ENCODE results near the gene YPEL1. TPM values are rescaled to one million over a fixed set of nuclear protein-coding genes. Genes with fewer than 3 reads are reported as not detected.

YPEL1 gene
- total and polyA plus RNA-seq, 11 donors, result 2.5 to 10.0 (median 7.3) TPM

DNA sequence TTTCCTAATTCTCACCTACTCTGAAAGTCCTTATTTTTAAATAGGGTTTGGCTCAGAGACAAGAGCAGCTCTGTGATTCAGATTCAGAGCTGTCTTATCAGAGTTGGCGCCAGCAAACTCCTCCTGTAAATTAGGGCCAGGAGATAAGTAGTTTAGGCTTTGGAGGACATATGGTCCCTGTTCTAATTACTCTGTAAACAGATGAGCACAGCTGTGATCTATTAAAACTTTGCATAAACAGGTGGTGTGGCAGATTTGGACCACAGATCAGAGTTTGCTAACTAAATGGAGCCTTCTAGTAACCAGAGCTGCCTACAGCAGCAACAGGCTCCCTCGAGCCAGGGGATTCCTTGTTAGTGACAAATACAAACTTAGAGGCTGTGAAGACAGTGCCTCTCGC lies 27.9 kb downstream of the YPEL1 start:
- DNase-seq (no peak), ATAC-seq (peak in 3 of 4 donors; percentile 7 to 27 (median 11))
- no peaks in the 10 kb centered on the region for H3K27me3 ChIP-seq
- H3K9me3 ChIP-seq, result no peaks in the 10 kb centered on the region
- intact Hi-C loops (cut with DNase I), result no loop called here
- TF ChIP-seq POLR2A (IDR thresholded peaks at IDR 0.05), result no peak
- TF ChIP-seq, protein P1, sequence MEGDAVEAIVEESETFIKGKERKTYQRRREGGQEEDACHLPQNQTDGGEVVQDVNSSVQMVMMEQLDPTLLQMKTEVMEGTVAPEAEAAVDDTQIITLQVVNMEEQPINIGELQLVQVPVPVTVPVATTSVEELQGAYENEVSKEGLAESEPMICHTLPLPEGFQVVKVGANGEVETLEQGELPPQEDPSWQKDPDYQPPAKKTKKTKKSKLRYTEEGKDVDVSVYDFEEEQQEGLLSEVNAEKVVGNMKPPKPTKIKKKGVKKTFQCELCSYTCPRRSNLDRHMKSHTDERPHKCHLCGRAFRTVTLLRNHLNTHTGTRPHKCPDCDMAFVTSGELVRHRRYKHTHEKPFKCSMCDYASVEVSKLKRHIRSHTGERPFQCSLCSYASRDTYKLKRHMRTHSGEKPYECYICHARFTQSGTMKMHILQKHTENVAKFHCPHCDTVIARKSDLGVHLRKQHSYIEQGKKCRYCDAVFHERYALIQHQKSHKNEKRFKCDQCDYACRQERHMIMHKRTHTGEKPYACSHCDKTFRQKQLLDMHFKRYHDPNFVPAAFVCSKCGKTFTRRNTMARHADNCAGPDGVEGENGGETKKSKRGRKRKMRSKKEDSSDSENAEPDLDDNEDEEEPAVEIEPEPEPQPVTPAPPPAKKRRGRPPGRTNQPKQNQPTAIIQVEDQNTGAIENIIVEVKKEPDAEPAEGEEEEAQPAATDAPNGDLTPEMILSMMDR (IDR thresholded peaks at IDR 0.05), result no peak
- H3K27ac ChIP-seq, result no peak overlapping the region
- 38 to 57% (median 52%) methylated on average over 3 of the region's 3 CpGs for WGBS, 4 donors
- H3K4me3 ChIP-seq, result no peak overlapping the region
- peaks cover 0 to 15% (median 0%) of the 10 kb centered on the region in 9 donors for H3K36me3 ChIP-seq
- H3K4me1 ChIP-seq, result peaks cover 0 to 15% (median 7%) of the 10 kb centered on the region in 12 donors

DNA sequence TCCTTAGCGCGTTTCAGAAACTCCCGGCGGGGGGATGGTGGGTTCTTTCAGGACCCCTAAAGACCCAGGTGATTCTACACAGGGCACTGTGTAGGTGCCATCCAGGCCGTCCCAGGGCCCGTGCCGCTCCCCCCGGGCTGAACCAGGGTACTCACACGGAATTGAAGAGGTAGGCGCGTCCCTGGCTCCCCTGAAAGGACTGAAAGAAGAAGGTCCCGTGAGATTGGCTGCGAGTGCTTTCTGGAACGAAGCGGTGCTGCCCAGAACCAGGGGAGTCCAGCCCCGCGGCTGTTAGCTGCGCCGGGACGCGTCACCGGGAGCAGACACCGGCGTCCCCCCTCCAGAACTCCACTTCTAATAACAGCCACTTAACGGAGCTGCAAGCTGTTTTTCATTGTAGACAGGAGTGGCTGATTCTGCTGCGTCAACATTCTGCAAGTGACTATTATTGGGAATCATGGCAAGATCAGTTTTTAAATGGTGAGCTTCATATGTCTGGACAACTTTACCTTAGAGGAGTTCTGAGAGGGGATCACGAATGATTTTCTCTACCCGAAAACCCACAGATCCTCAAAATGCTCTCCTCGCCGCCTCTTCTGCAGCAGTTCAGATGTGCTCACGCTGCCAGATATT lies 31.8 kb downstream of the YPEL1 start:
- no peak overlapping the region for H3K27ac ChIP-seq
- H3K36me3 ChIP-seq, result peaks cover 0 to 41% (median 15%) of the 10 kb centered on the region in 9 donors
- no peak for DNase-seq
- intact Hi-C loops (cut with DNase I), result no loop called here
- peak in 2 of 4 donors; percentile 6 to 32 for ATAC-seq
- H3K9me3 ChIP-seq, result no peaks in the 10 kb centered on the region
- TF ChIP-seq POLR2A (IDR thresholded peaks at IDR 0.05), result no peak
- TF ChIP-seq, protein P1 (IDR thresholded peaks at IDR 0.05), result no peak
- peaks cover 0 to 26% (median 16%) of the 10 kb centered on the region in 12 donors for H3K4me1 ChIP-seq
- H3K4me3 ChIP-seq, result no peak overlapping the region
- H3K27me3 ChIP-seq, result no peaks in the 10 kb centered on the region
- 78 to 97% (median 82%) methylated on average over 23 to 31 of the region's 31 CpGs for WGBS, 4 donors

DNA sequence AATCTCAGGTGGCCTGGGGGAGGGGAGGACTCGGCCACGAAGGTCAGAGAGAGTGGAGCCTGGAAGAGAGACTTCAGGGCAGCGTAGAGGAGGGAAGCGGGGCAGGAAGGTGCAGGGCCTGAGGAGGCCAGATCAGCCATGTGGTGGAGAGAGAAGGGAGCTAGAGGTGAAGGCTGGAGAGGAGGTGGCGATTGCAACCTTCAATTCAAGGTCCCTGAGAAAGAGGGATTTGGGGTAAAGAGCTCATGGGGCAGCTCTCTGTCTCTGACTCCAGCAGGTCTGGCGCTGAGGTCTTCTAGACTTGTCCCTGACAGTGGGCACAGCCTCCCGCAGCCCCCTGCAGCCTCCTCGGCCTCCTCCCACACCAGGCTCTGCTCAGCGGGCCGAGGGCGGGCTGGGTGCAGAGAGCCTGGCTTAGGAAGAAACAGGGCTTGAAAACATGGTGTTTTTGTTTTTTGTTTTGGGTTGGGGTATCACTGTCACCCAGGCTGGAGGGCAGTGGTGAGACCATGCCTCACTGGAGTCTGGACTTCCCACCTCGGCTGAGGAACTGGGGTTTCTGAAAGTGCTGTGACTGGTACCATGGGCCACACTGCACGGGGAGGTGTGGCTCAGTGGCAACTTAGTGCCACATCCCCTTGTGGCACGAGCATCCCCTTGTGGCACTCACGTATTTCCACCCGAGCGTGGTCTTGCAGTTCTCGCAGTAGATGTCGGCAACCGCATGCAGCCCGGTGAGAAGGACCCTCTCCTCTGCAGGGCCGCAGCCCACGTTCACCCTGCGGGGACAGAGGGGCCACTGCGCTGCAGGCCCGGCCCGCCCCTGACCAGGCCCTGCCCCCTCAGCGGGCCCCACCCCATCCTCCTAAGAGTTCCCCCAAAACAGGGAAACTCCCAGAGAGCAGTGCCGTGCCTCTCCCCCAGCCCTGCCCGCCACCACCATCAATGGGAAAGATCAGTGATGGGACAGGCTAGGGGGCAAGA lies 32.6 kb downstream of the YPEL1 start:
- ATAC-seq (peak in 1 of 4 donors; percentile 7), DNase-seq (no peak)
- WGBS, 4 donors, result 92 to 96% (median 93%) methylated on average over 27 to 30 of the region's 30 CpGs
- Histone ChIP-seq H3K4me3 (no peak overlapping the region), H3K27ac (no peak overlapping the region), H3K4me1 (peaks cover 6 to 30% (median 22%) of the 10 kb centered on the region in 12 donors), H3K36me3 (peaks cover 0 to 41% (median 15%) of the 10 kb centered on the region in 9 donors), H3K9me3 (no peaks in the 10 kb centered on the region), H3K27me3 (no peaks in the 10 kb centered on the region)
- intact Hi-C loops (cut with DNase I), result no loop called here
- TF ChIP-seq POLR2A (IDR thresholded peaks at IDR 0.05), result no peak
- TF ChIP-seq, protein P1 (IDR thresholded peaks at IDR 0.05), result no peak

DNA sequence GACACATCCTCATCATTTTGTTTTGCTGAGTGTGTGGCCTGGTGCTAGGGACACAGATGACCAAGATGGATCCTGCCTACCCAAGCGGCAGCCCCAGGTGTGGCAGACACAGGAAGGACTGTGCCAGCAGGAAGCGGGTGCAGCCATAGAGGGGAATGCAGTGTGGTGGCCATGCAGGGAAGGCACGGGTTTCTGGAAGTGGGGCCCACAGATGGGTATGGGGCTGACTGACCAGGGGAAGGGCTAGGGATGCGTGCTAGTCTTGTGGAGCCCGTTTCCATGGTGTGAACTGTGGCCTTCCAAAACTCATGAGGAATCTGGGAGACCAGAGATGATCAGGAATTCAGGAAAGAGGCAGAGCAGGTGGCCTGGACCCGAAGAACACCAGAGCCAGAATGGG lies 33.5 kb downstream of the YPEL1 start:
- no peak for TF ChIP-seq POLR2A (IDR thresholded peaks at IDR 0.05)
- TF ChIP-seq, protein P1 (IDR thresholded peaks at IDR 0.05), result no peak
- Histone ChIP-seq H3K27me3 (no peaks in the 10 kb centered on the region), H3K4me1 (peaks cover 6 to 29% (median 26%) of the 10 kb centered on the region in 12 donors), H3K9me3 (no peaks in the 10 kb centered on the region), H3K36me3 (peaks cover 0 to 46% (median 21%) of the 10 kb centered on the region in 9 donors), H3K4me3 (no peak overlapping the region), H3K27ac (no peak overlapping the region)
- no peak for ATAC-seq
- DNase-seq, result no peak
- intact Hi-C loops (cut with DNase I), result no loop called here
- 94 to 100% (median 96%) methylated on average over 6 of the region's 6 CpGs for WGBS, 4 donors

Measured in heart left ventricle (tissue), 16 donors.